Right ventricle myocardium superior (tissue), 1 donor: Measurements from ENCODE around the gene TIMP2. TPM values are rescaled to one million over a fixed set of nuclear protein-coding genes. Genes with fewer than 3 reads are reported as not detected.

Experiments used
- ATAC-seq: fragments of 200-7000 bp; cut with Tn5 transposase; one replicate; pipeline ENCODE4 v1.9.1; 2020; ENCODE audit warnings: mild to moderate bottlenecking; ENCODE audit not compliant: poor library complexity
- DNase-seq: peaks from one replicate; pipeline ENCODE4 v3.0.0-alpha.2; 2020
- intact Hi-C: fragments of 100-400 bp; cut with DNase I; formaldehyde crosslinking; loops from one replicate; pipeline ENCODE4 v1.11.2; 2022
- total RNA-seq: library from RNA; stranded (reverse); fragmentation: NEBNext Ultra II Directional; extraction: Animal tissue kit (Norgen Biotek cat#: 25700); gene quantifications from one replicate; pipeline ENCODE4 v1.2.1, GENCODE V29; 2021
- donor health status: DM: no; HTN: yes; CAD: no; lungs with severe emphysema.

TIMP2 gene
- total RNA-seq, 1 donor from 2014 or later, result 114 TPM

DNA sequence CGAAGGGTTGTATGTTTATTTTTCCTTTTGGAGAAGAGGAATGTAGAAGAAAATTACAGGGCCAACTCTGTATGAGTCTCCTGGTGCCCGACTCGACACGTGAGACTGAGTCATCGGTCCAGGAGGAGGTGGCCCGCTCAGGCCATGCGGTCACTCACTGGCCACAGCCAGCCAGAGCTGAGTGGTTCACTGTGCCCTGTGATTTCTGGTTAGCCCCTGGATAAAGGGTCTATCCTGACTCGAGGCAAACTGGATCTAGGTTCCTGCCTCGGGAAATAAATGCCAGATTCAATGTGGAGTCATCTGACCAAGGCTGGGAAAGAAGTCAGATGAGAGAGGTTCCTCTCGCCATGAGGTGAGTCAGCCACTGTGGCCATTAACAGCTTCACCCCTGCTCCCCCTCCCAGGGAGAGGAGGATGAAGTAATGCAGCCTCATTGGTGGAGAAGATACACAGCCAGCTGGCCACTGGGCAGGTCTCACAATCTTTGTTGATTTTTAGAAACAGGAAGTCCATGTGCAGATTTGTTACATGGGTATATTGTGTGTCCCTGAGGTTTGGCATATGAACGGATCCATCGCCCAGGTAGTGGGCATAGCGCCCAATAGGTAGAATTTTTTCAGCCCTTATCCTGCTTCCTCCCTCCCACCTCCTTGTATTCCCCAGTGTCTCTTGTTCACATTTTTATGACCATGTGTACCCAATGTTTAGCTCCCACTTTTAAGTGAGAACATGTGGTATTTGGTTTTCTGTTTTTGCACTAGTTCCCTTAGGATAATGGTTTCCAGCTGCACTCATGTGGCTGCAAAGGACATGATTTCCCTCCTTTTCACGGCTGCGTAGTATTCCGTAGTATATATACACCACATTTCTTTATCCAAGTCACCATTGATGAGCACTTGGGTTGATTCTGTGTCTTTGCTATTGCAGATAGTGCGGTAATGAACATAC is 62.8 kb downstream of the TIMP2 start:
- ATAC-seq, result peak; percentile 84
- DNase-seq, result peak; percentile 82
- intact Hi-C loops, result no loop called here

DNA sequence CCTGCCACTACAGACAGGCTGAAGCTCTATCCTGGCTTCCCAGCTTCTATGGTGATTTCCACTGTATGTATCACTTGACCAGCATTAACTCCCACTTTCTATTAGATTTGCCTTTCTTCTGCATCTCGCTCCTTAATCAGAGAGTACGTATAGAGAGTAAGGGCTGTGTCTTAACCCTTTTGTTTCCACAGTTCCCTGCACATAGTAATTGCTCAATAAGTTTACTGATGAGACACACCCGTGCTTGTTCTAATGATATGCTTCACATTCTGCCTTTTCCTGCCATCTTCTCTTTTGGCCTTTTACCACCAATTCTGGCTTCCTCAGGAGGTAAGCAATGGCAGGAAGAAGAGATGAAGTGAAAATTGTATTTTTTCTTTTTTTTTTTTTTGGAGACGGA is 64.0 kb downstream of the TIMP2 start:
- no peak for DNase-seq
- no peak for ATAC-seq
- intact Hi-C loops, result no loop called here

DNA sequence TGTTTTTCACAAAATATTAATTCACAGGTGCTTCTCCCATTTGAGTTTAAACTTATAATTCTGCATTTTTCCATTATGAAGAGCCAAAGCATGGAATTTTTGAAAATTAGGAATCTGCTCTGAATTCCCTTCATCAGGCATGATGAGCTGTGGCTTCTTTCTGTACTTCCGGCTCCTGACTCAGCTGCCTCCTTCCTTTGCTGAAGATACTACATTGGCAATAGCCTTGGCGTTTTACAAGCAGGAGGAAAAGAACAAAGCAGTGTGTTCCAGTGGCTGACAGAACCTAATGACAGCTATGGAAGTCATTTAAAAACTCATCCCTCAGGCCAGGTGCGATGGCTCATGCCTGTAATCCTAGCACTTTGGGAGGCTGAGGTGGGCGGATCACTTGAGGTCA is 66.1 kb downstream of the TIMP2 start:
- intact Hi-C loops, result no loop called here
- ATAC-seq (no peak), DNase-seq (no peak)

DNA sequence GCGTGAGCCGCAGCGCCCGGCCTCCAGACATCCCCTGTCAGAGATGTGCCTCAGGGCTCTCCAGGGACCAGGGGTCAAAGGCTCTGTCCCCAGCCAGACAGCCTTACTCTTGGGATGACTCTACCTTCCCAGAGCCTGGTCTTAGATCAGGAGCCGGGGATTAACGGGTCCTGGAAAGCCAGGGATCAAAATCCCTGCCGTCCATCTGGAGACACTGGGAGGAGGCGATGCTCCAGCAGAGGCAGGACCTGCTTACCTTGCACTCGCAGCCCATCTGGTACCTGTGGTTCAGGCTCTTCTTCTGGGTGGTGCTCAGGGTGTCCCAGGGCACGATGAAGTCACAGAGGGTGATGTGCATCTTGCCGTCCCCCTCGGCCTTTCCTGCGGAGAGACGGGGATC is 67.9 kb downstream of the TIMP2 start:
- DNase-seq (no peak), ATAC-seq (no peak)
- intact Hi-C loops, result no loop called here

DNA sequence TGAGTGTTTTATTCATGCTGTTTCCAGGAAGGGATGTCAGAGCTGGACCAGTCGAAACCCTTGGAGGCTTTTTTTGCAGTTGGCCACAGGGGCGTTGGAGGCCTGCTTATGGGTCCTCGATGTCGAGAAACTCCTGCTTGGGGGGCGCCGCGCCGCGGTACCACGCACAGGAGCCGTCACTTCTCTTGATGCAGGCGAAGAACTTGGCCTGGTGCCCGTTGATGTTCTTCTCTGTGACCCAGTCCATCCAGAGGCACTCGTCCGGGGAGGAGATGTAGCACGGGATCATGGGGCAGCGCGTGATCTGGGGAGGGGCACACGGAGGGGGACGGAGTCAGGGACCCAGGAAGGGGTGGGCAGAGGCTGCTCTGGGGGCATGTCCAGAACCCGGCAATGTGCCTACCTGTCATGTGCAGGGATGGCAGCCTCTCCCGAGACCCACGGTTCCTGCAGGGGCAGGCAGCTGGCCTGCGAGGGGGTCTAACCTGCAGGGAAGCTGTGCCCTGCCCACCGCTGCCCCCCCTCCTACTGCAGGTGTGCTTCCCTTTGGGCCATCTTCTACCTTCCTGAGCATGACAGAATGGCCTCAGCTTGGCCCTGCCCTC is 69.5 kb downstream of the TIMP2 start:
- no peak for ATAC-seq
- DNase-seq, result no peak
- intact Hi-C loops, result no loop called here

DNA sequence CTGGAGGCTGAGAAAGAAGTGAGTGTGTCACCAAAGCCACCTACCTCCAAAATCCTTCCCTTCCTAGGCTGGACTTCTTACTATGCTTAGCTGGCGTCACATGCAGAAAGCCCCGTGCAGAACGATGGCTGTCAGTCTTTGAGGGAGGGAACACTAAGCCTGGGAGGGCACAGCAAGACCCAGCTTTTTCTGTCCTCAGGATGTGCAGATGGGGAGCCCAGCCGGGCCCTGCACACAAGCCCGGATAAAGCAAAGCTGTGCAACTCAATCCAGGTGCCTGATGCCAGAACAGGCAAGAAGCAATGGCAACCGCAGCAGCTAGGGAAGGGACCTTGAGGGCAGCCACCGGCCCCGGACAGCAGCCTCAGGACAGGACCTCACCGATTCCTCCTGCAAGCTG is 70.7 kb downstream of the TIMP2 start:
- intact Hi-C loops, result no loop called here
- ATAC-seq, result no peak
- no peak for DNase-seq

DNA sequence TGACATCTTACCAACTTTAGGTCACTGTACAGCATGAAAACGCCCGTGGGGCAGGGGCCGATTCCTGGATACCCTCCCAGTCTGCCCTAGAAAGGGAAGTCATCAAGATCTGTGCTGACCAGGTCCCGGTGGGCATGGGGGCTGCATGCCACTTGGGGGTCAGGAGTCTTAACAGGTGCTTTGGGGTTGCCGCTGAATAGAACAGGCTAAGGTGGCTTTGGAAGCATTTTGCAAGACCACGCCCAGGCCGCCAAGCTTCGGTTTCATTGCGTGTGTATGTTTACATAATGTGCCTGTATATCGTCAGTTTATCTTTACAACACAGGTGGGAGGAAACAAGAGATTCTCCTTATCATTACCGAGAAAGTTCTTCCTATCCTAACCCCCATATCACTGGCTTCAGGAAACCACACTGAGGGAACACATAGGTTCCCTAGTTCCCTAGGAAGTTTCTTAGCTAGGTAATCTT is 71.2 kb downstream of the TIMP2 start:
- no peak for ATAC-seq
- intact Hi-C loops, result no loop called here
- DNase-seq, result no peak

DNA sequence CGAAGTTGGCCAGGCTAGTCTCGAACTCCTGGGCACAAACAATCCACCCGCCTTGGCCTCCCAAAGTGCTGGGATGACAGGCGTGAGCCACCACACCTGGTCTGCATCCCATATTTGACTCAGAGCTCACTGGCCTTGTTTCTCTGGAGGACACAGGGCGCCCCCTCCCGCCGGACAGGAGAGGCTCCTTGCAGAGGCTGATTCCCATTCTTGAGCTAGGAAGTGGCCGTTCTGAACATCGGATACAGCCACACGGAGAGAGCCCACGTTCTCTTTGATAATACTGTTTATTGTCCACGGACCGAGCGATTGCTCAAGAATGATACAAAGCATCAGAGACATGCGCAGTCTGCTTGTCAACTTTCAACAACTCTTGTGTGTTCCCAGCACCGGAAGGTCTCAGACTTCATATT is 72.5 kb downstream of the TIMP2 start:
- intact Hi-C loops, result no loop called here
- ATAC-seq (no peak), DNase-seq (no peak)

DNA sequence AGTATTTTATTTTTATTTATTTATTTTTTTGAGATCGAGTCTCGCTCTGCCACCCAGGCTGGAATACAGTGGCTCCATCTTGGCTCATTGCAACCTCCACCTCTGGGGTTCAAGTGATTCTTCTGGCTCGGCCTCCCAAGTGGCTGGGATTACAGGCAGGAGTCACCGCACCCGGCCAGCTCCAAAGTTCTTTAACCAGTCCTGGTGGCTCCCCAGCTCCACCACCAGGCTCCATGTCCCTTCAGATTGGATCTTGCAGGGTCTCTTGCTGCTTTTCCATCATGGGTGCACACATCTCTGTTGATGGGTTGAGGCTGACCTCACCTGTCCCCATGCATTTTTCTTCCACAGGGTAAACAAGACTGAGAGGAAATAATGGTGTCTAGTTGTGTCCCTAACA is 76.2 kb downstream of the TIMP2 start:
- intact Hi-C loops, result no loop called here
- ATAC-seq, result no peak
- DNase-seq, result no peak

DNA sequence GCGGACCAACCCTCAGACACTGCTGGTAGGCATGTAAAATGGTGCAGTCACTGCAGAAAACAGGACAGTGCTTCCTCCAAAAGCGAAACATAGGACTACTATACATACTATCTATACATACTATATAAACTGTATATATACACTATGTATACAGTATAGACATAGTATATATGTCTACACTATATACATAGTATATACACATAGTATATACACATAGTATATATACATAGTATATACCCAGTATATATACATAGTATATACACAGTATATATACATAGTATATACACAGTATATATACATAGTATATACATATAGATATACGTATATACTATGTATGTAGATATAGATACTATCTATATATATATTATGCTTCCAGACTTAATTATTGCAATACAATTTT is 78.1 kb downstream of the TIMP2 start:
- intact Hi-C loops, result no loop called here
- ATAC-seq (no peak), DNase-seq (no peak)

DNA sequence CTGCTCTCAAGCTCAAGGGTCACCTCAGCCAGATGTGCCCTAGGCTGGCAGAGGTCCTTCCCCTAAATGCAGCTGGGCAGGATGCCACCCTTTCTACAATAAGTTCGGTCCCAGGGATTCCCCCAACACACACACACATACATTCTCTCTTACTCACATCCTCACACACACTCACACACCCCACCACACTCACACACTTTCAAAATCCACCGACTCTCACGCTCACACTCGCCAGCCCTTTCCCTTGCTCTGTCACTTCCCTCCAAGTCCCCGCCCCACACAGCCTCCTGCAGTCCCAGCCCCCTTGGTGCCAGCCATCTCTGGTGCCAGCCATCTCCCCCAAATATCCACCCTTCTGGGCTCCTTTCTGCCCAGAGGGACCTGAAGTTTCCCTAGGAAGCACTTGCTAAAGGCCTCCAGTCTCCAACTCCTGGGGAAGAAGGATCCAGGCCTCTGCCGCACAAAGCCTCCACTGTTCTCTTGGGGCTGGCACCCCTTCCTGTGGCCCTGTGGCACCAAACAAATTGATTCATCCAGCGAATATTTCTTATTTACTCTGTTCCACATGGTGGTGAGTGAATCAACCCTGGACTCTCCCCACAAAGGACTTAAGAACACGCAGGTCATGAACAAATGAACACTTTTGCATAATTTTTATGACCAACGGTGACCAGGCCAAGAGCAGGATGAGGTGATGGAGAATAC is 80.7 kb downstream of the TIMP2 start:
- DNase-seq (no peak), ATAC-seq (no peak)
- intact Hi-C loops, result no loop called here

DNA sequence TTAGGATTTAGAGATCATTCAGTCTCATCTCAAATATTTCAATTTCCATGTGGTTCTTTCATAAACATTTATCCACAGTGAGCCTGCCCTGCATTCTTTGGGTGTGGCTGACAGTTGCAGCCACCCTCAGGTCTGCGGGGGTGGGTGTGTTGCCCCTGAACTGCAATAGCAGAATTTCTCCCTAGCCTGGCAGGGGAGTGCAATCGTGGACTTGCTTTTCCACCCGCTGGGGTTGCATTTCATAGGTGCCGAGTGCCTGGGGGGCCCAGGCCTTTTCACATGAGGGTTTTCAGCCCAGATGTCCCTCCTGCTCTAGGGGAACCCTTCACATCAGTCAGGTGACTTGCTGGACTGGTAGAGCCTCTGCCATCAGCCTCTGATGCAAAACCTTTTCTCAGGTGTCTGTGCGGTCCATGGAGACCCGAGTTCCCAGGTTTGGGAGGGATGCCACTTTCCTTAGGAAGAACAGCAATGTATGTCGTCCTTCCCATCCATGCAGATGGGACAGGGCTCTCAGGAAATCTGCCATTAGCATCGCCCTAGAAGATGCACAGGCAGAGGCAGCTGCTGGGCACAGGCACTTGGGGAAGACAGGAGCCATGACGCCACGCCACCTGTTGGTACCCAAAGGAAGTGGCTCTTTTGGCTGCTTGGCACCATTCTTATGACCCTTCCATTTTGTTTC is 82.2 kb downstream of the TIMP2 start:
- ATAC-seq (no peak), DNase-seq (peak; percentile 55)
- intact Hi-C loops, result no loop called here

DNA sequence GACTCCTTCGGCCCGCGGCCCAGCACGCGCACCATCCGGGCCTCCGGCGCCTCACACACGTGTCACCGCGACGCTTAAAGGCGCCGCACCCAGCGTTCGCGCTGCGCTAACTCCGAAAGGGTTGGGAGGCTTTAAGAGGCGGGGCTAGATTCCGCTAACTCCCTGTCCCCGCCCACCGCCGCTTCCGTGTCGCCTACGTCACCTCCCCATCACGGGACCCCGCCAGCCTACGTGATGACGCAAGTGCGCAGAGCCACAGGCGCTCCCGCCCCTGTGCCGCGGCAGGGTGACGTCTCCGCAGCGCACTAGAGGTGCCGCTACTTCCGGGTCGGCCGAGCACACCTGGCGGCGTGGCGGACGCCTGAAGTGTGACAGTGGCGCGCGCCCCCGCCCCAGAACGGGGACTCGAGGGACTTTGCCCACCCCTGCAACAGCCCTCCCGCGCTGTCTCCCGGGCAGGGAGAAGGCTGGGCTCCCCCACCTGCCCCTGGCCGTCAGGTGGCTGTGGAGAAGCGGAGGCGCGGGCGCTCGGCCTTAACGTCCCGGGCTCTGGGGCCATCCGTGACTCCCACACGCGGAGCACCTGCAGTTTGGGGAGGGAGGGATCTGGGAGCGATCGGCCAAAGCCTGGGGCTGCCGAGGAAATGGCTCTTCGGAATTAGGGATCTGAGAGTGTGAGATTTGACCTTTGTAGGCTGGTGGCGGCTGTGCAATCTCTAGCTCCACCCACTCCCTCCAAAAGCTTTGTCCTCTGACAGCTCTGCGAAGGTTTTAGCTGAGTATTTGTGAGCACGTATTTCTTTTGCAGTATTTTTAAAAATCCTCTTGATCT is 84.2 kb downstream of the TIMP2 start, which contains the start of gene USP36:
Gene USP36, minus strand, starts transcription at position 35 of the 832 bp plus-strand sequence. CDS start 4,451 bp downstream, outside the sequence.
- DNase-seq (peak; percentile 100), ATAC-seq (peak; percentile 97)
- intact Hi-C loops, result no loop called here

DNA sequence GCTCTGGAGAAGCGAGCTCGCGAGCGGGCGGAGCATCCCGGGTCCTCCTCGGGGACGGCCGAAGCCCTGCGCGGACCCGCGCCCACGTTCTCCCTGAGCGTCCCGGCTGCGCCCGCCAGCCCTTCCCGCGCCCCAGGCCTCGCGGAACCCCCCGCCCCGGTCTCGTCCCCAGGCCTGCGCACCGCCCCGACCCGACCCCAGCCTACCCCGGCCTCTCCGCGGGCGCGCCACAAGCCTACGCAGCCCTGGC is 84.7 kb downstream of the TIMP2 start:
- peak; percentile 40 for ATAC-seq

DNA sequence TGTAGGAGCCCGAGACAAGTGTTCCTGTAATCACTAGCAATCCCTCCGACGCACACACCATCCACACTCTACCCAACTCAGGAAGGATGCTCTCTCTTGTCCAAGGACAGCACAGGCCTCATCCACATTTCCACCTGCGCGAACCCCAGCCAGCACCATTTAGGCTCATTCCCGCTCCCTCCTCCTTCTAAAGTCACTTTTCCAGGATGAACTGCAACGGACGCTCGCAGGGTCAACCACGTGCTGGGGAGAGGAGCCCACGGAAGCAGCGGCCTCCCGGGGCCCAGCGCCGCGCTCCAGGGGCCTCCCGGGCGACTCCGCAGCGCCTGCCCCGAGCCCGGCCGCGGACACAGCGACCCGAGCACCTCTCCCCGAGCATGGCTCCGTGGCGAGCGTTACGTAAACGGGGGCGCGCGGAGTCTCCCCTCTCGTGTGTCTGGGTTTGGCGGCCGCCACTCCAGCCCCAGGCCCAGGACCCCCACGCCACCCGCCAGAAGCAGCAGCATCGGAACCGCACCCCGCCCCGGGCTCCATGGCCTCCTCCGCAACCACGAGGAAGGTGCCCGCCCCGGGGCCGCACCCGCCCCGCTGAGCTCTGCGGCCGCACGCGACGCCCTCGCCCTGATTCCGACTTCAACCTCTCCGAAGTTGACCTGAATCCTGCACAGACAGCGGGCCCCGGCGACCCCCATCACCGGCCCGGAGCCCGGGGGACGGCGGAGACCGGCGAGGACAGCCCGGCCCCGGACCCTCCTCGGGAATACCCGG is 85.2 kb downstream of the TIMP2 start:
- intact Hi-C loops, result no loop called here
- peak; percentile 65 for DNase-seq
- peak; percentile 27 for ATAC-seq

More for the DNA sequence above, 84.7 kb downstream of the TIMP2 start:
- DNase-seq, result no peak
- intact Hi-C loops, result no loop called here

DNA sequence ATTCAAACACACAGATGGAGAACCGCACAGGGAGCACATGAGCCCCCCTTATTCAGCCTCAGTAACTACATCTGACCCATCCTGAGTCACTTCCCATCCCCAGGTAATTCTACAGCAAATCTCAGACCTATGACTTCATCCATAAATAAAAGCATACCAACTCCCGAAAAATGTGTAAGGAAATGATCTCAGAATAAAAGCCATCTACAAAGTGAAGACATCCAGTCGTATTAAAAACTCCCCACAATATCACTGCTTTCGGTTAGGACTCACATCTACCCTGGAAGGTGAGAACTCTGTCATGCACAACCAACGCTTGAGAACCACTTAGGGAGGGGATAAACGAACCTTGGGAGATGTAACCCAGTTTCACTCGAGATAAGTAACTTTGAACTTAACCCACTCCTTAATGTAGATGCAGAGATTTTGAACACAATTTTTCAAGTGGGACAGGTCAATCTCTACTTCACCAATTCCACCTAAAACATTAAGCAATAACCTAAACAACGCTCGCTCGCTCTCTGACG is 85.9 kb downstream of the TIMP2 start:
- intact Hi-C loops, result no loop called here
- DNase-seq (no peak), ATAC-seq (no peak)

DNA sequence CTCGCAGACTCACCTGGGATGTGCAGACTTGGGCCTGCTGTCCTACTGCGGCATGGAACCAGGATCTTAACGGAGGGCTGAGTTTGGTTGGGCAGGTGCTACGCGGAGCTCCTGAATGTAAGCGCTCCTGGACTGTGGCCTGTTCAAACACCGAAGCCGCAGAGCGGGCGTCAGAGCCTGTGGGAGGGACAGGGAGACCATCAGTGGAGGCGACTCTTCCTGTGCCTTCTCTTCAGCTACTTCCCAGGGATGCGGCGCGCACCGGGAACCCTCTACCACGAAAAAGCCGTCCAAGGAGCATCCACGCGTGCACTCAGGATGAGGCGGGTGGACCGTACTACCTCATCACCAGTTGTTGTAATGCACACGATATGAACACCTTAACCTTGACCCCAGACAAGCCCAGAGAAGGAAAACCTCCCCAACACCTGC is 86.6 kb downstream of the TIMP2 start:
- no peak for DNase-seq
- ATAC-seq, result no peak
- intact Hi-C loops, result no loop called here
